Gastroesophageal sphincter (tissue), 3 donors: ENCODE data around the gene SLIT3.

ENCODE experiments used
- POLR2AphosphoS5 ChIP-seq: sonication (generic); formaldehyde crosslinking; IDR thresholded peaks from one replicate; pipeline ENCODE4 v1.6.1; 2017; ENCODE audit warnings: antibody characterized with exemption
- TF ChIP-seq, protein P1 (sequence below), 4 experiments: fragments of 200-600 bp in 2 of 4; fragments of 450-650 bp in 2 of 4; sonication (generic) in 1 of 4; IDR thresholded peaks; one replicate each; pipeline ENCODE4 v1.5.1; 2017 to 2019; ENCODE audit warnings: antibody characterized with exemption in 4 of 4, mild to moderate bottlenecking in 2 of 4, moderate library complexity in 2 of 4

GRCh38 chr5:168883281-168883741, 417.6 kb downstream of the SLIT3 start:
- TF ChIP-seq, protein P1, sequence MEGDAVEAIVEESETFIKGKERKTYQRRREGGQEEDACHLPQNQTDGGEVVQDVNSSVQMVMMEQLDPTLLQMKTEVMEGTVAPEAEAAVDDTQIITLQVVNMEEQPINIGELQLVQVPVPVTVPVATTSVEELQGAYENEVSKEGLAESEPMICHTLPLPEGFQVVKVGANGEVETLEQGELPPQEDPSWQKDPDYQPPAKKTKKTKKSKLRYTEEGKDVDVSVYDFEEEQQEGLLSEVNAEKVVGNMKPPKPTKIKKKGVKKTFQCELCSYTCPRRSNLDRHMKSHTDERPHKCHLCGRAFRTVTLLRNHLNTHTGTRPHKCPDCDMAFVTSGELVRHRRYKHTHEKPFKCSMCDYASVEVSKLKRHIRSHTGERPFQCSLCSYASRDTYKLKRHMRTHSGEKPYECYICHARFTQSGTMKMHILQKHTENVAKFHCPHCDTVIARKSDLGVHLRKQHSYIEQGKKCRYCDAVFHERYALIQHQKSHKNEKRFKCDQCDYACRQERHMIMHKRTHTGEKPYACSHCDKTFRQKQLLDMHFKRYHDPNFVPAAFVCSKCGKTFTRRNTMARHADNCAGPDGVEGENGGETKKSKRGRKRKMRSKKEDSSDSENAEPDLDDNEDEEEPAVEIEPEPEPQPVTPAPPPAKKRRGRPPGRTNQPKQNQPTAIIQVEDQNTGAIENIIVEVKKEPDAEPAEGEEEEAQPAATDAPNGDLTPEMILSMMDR (IDR thresholded peaks at IDR 0.05) = no peak
- TF ChIP-seq POLR2AphosphoS5 = no peak
